SKM-1 treated with dmso at 0.1 percent for 144 hours (cell line): ENCODE data around the gene SENP7.

Experiments
- DNase-seq: peaks from one replicate; lab custom pipeline; 2025; ENCODE audit not compliant: unreplicated experiment; lab: John Stamatoyannopoulos, UW

SENP7 gene

DNA sequence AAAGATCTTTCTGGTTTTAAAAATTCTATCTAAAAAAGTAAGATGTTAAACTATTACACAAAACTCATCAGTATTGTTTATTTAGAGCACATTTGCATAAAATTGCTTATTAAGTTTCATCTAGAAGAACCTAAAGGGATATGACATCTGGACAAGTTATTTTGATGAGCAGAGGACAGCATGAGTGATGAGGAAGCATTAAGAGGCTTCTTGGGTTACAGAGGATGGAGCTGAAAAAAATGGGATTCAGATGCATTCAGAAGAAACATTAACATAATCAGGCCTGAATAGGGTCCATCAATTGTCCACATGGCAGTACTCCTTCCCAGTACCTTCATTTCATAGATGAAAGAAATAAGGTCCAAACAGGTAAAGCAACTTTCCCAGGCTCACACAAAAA, 234.3 kb downstream of the SENP7 start:
- no peak for DNase-seq
